DMS114 treated with DMSO at 0.1 percent for 48 hours (cell line): Measurements from ENCODE around the gene HLA-DRB5.
"Not testable (repeated sequence)": the region's sequence is repeated elsewhere in the genome, so short reads cannot be mapped to it uniquely, and the experiment has no call there.

Source experiments
- DNase-seq: peaks from one replicate; lab custom pipeline; 2025; ENCODE audit not compliant: unreplicated experiment; lab: John Stamatoyannopoulos, UW

HLA-DRB5 gene

GRCh38 chr6:32517654-32518445 is 12.2 kb downstream of the HLA-DRB5 start:
- DNase-seq = no peak

- DNase-seq = no peak
Measured at GRCh38 chr6:32501016-32501415, 29.1 kb downstream of the HLA-DRB5 start.

DNA sequence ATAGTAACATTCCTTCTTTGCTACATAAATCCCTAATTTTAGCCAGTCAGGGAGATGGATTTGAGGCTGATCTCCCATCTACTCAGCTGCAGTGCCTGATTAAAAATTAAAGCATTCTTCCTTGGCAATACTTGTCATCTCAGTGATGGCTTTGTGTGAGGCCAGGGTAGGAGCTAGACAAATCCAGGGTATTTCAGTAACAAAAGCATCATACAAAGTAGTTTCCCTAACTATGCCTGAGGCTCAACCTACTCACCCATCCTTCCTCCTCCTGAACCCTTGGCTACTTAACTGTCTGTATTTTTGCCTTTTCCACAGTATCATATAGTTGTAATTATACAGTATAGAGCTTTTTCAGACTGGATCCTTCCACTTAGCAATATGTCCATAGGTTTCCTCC is 37.7 kb downstream of the HLA-DRB5 start:
- no peak for DNase-seq

DNA sequence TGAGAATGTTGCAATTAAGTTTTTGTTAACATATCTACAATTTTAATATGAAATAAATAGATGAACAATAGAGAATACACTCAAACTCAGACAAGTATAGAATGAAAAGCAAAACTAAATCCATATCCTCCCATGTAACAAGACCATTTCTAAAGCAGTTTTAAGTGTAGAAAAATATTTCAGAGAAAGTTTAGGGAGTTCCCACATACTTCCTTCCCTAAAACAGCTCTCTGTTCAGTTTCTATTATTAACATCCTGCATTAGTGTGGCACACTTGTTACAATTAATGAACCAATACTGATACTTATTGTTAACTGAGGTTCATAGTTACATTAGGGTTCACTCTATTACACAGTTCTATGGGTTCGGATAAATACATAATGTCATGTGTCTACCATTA is 38.4 kb downstream of the HLA-DRB5 start:
- no peak for DNase-seq

- no peak for DNase-seq
Measured at GRCh38 chr6:32488083-32488482, 42.0 kb downstream of the HLA-DRB5 start.

- DNase-seq = no peak
Measured at GRCh38 chr6:32484614-32484998, 45.5 kb downstream of the HLA-DRB5 start.

DNA sequence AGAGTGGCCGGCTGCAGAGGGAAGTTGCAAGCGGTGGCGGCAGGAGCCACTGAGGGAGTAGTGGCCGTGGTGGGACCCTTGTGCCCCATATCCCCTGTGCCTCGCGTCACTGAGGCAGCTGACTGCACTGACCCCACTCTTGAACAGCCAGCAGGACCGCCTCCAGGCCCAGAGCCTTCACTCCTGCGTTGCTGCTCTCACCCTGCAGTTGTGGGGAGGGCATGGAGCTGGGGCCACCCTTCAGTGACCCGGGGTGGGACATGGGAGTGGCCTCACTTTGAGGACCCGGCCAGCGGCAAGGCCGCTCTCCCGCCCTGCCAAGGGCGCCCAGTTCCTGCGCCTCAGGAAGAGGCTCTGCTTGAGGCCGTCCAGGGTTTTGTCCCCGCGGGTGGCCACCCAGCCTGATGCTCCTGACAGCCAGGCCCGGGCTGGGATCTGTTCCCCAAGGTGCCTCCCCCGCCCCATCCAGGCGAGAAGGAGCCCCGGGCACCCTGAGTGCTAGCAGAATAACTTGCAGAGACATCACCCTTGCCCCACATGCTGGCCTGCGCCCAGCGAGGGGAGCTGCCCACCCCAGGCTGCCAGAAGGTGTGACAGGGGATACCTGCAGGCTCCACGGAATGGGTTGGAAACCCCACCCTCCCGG is 46.0 kb downstream of the HLA-DRB5 start:
- no peak for DNase-seq

- no peak for DNase-seq
Measured at GRCh38 chr6:32475392-32476206, 54.5 kb downstream of the HLA-DRB5 start.

DNA sequence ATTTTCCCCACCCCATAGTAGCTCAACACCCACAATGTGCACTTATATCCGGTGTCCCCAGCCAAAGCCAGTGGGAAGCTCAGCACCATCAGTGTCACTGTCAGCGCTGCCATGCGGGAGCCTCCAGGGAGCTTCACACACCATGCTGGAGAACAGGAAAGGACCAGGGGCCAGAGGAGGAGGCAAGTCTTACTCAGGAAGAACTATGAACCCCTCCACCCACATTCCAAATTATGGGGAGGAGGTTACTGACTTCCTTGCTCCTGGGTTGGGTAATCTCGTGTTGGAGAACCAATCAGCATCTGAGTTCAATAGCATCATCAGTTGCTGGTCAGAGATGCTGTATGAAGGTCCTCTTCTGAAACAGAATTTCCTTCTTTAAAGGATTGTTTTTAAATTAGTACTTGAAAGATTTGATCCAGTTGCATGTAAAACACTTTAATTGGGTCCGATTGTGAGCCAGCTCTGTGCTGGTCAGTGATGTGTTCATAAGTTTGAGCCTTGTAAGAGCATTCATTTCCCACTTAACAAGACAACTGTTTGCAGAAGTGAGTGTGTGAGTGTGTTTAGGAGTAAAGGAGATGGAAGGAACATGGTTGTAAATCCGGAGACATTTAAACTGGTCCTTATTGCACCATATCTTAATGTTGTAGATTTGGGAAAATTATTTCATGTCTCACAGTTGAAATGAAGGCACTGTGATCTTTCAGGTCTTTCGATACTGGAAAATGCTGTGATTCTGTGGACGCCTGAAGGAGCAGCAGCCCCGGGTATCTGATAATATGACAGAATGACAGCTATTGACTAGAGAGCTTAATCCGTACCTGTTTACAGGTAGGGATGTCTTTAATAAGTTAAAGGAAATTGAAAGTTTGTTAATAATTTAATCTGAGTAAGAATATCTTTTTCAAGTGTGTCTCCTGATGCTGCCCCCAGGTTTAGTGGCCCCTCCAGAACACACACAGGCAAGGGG is 56.4 kb downstream of the HLA-DRB5 start:
- DNase-seq = not testable (repeated sequence)

- DNase-seq = no peak
Measured at GRCh38 chr6:32472781-32473375, 57.2 kb downstream of the HLA-DRB5 start.

- DNase-seq = not testable (repeated sequence)
Measured at GRCh38 chr6:32467743-32468503, 62.2 kb downstream of the HLA-DRB5 start.
